MM.1S (cell line): ENCODE measurements around the gene TSPAN9.

ENCODE experiments used
- CTCF ChIP-seq: fragments of 300-600 bp; sonication (generic); IDR thresholded peaks from 2 replicates; pipeline ENCODE4 v1.5.1; 2016; ENCODE audit warnings: antibody characterized with exemption, low read length, mixed read lengths
- EZH2phosphoT487 ChIP-seq: fragments of 300-600 bp; sonication (generic); IDR thresholded peaks from 2 replicates; pipeline ENCODE4 v1.6.1; 2018; ENCODE audit warnings: antibody characterized with exemption, low read length

GRCh38 chr12:3299929-3300832, 223.0 kb downstream of the TSPAN9 start:
- peak; percentile 92 for TF ChIP-seq CTCF
- TF ChIP-seq EZH2phosphoT487, result no peak
